ENCODE results near the gene LMLN.
A peak's percentile ranks its signal among the peaks of the same experiment; 100 is the strongest.
"Not testable (repeated sequence)": the region's sequence is repeated elsewhere in the genome, so short reads cannot be mapped to it uniquely, and the experiment has no call there.

LMLN gene

GRCh38 chr3:198027045-198027798 lies 67.2 kb downstream of the LMLN start:
- no peak for DNase-seq (ENCODE audit: low read depth)

- DNase-seq (ENCODE audit: low read depth), result no peak
Observed at GRCh38 chr3:198027799-198028390, 67.9 kb downstream of the LMLN start.

GRCh38 chr3:198028718-198029117 lies 68.7 kb downstream of the LMLN start:
- DNase-seq (ENCODE audit: low read depth), result no peak

- no peak for DNase-seq (ENCODE audit: low read depth)
Observed at GRCh38 chr3:198030125-198030524, 70.1 kb downstream of the LMLN start.

GRCh38 chr3:198030726-198031125 lies 70.7 kb downstream of the LMLN start:
- DNase-seq (ENCODE audit: low read depth), result no peak

- no peak for DNase-seq (ENCODE audit: low read depth)
Observed at GRCh38 chr3:198032039-198032936, 72.3 kb downstream of the LMLN start.

GRCh38 chr3:198043119-198043518 lies 83.1 kb downstream of the LMLN start:
- no peak for DNase-seq (ENCODE audit: low read depth)

- DNase-seq (ENCODE audit: low read depth), result no peak
Observed at GRCh38 chr3:198046120-198046857, 86.3 kb downstream of the LMLN start.

- DNase-seq (ENCODE audit: low read depth), result no peak
Observed at GRCh38 chr3:198048445-198048844, 88.4 kb downstream of the LMLN start.

GRCh38 chr3:198051836-198052235 lies 91.8 kb downstream of the LMLN start:
- DNase-seq (ENCODE audit: low read depth), result no peak

GRCh38 chr3:198053462-198053861 lies 93.4 kb downstream of the LMLN start:
- not testable (repeated sequence) for DNase-seq (ENCODE audit: low read depth)

GRCh38 chr3:198061119-198062067 lies 101.4 kb downstream of the LMLN start:
- no peak for DNase-seq (ENCODE audit: low read depth)

GRCh38 chr3:198062068-198062465 lies 102.0 kb downstream of the LMLN start:
- DNase-seq (ENCODE audit: low read depth), result no peak

- DNase-seq (ENCODE audit: low read depth), result no peak
Observed at GRCh38 chr3:198064420-198064819, 104.4 kb downstream of the LMLN start.

GRCh38 chr3:198065897-198066296 lies 105.9 kb downstream of the LMLN start:
- no peak for DNase-seq (ENCODE audit: low read depth)

- no peak for DNase-seq (ENCODE audit: low read depth)
Observed at GRCh38 chr3:198067416-198067815, 107.4 kb downstream of the LMLN start.

GRCh38 chr3:198070871-198071270 lies 110.9 kb downstream of the LMLN start:
- DNase-seq (ENCODE audit: low read depth), result no peak

- peak; percentile 25 for DNase-seq (ENCODE audit: low read depth)
Observed at GRCh38 chr3:198071602-198072287, 111.7 kb downstream of the LMLN start.

GRCh38 chr3:198076722-198077308 lies 116.8 kb downstream of the LMLN start:
- no peak for DNase-seq (ENCODE audit: low read depth)

Data from stimulated activated CD8-positive, alpha-beta memory T cell treated with anti-CD3 and anti-CD28 coated beads, Interleukin-12 subunit alpha, Interleukin-12 subunit beta, amount 100 ng/mL, for 4 hours (primary cell).